Karpas-422 (cell line): ENCODE measurements around the gene GLIS1. TPM values are rescaled to one million over a fixed set of nuclear protein-coding genes. Genes with fewer than 3 reads are reported as not detected.

Experiments used
- DNase-seq: peaks from one replicate; pipeline ENCODE4 v3.0.0-alpha.2; 2015
- H2AFZ ChIP-seq: fragments of 200-600 bp; sonication (generic); 2 replicates; pipeline ENCODE4 v1.6.1; 2014; ENCODE audit warnings: antibody characterized with exemption, low read length, mixed read lengths
- H3K27ac ChIP-seq: fragments of 200-600 bp; sonication (generic); 2 replicates; pipeline ENCODE4 v1.5.1; 2014; ENCODE audit warnings: mild to moderate bottlenecking, low read length, moderate library complexity
- H3K27me3 ChIP-seq: fragments of 200-600 bp; sonication (generic); 2 replicates; pipeline ENCODE4 v1.6.1; 2014; ENCODE audit warnings: low read length, mixed read lengths
- H3K36me3 ChIP-seq: fragments of 200-600 bp; sonication (generic); 2 replicates; pipeline ENCODE4 v1.6.1; 2014; ENCODE audit warnings: low read length, mixed read lengths; ENCODE audit not compliant: insufficient read depth
- H3K4me1 ChIP-seq: fragments of 200-600 bp; sonication (generic); 2 replicates; pipeline ENCODE4 v1.6.1; 2014; ENCODE audit warnings: mild to moderate bottlenecking, low read length, mixed read lengths
- H3K4me2 ChIP-seq: fragments of 200-600 bp; sonication (generic); 2 replicates; pipeline ENCODE4 v1.6.1; 2014; ENCODE audit warnings: low read length, low read depth, mild to moderate bottlenecking; ENCODE audit not compliant: poor library complexity, severe bottlenecking
- H3K4me3 ChIP-seq: fragments of 200-600 bp; sonication (generic); 2 replicates; pipeline ENCODE4 v1.5.1; 2014; ENCODE audit warnings: mild to moderate bottlenecking, antibody characterized with exemption, low read length, mixed read lengths
- H3K79me2 ChIP-seq: fragments of 200-600 bp; sonication (generic); 2 replicates; pipeline ENCODE4 v1.6.1; 2014; ENCODE audit warnings: mild to moderate bottlenecking, low read length, mixed read lengths
- H3K9ac ChIP-seq: fragments of 200-600 bp; sonication (generic); 2 replicates; pipeline ENCODE4 v1.6.0; 2014; ENCODE audit warnings: low read length
- H3K9me2 ChIP-seq: fragments of 200-600 bp; sonication (generic), shearing (Covaris generic); replicated peaks from 2 replicates; pipeline ENCODE4 v1.6.0; 2014; ENCODE audit warnings: mild to moderate bottlenecking, low read length, moderate library complexity; ENCODE audit not compliant: insufficient read depth
- H3K9me3 ChIP-seq: fragments of 300-700, 200-600 bp; sonication (generic); 2 replicates; pipeline ENCODE4 v1.6.1; 2014; ENCODE audit warnings: low read length, mixed read lengths
- H4K20me1 ChIP-seq: fragments of 200-600 bp; sonication (generic); 2 replicates; pipeline ENCODE4 v1.6.1; 2014; ENCODE audit warnings: mild to moderate bottlenecking, antibody characterized with exemption, low read length, low read depth; ENCODE audit not compliant: insufficient read depth
- total RNA-seq: library from RNA; depleted of rRNA; stranded (reverse); fragments of >200 nt; shearing (Covaris generic); gene quantifications from 2 replicates; pipeline ENCODE4 v1.2.3, GENCODE V29; 2014; ENCODE audit warnings: low replicate concordance

Gene GLIS1
- total RNA-seq, 1 experiment from 2014 or later = not detected

DNA sequence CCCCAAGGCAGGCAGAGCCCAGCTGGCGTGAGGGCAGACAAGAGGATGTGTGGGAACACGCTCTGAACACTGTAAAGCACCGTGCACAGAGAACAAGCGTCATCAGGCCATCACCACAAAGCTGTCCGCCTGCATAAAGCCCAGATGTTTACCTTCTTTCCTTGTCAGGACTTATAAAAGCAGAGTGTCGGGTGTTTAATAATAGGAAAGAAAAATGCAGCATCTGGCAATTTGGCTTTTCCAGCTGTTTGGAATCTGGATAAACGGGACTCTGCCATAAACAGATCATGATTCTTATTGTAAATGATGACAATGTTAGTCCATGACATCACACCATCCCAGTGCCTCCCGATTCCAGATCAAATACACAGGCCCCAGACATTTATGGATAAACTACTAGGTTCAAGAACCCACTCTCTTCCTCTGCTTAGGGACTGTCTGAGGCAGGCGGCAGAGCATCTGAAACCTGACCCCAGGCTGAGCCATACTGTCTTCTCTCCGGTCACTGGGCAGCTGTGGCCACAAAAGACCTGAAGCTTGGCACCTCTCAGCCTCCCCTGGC is 4.2 kb downstream of the GLIS1 start:
- no peaks in the 10 kb centered on the region for H3K36me3 ChIP-seq
- no peak overlapping the region for H3K27ac ChIP-seq
- H3K9me3 ChIP-seq = no peaks in the 10 kb centered on the region
- no peak overlapping the region for H3K4me2 ChIP-seq
- no peak overlapping the region for H3K9ac ChIP-seq
- no peak for DNase-seq
- H3K4me3 ChIP-seq = no peak overlapping the region
- no peaks in the 10 kb centered on the region for H4K20me1 ChIP-seq
- no peak overlapping the region for H2AFZ ChIP-seq
- H3K27me3 ChIP-seq = no peaks in the 10 kb centered on the region
- no peaks in the 10 kb centered on the region for H3K9me2 ChIP-seq
- peaks cover 3% of the 10 kb centered on the region; the same call in 1 of the 2 replicates for H3K4me1 ChIP-seq
- no peaks in the 10 kb centered on the region for H3K79me2 ChIP-seq

DNA sequence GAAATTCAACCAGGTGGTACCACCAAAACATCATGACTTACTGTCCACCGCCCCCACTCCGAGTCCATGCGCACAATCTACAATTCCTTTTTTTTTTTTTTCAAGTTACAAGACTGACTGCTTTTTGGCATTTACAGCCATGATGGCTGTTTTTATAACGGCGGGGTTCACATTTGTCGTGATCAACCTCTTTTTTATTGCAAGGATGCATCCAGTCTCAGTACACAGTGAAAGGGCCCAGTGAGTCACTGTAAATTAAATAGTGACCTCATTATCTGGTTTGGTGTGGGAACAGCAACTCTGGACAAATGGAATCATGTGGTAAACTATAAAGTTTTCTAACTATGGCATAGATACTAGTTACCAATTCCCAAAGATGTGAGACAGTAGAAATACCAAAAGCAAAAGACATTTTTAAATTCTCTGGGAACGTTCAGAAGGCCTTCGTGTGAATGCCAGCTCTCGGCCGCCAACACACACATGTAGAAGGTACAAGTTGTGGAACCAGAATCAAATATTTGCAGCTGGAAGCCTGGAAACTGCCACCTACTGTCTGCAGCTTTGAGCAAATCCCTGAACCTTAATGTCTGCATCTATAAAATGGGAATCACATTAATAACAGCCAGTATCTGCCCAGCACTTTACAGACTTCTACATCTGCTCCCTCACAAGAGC is 4.9 kb downstream of the GLIS1 start:
- no peaks in the 10 kb centered on the region for H3K27me3 ChIP-seq
- H3K4me1 ChIP-seq = no peaks in the 10 kb centered on the region
- no peaks in the 10 kb centered on the region for H3K79me2 ChIP-seq
- no peaks in the 10 kb centered on the region for H4K20me1 ChIP-seq
- H3K9me3 ChIP-seq = no peaks in the 10 kb centered on the region
- H3K27ac ChIP-seq = no peak overlapping the region
- no peak overlapping the region for H3K9ac ChIP-seq
- H2AFZ ChIP-seq = no peak overlapping the region
- no peak for DNase-seq
- no peak overlapping the region for H3K4me3 ChIP-seq
- H3K4me2 ChIP-seq = no peak overlapping the region
- no peaks in the 10 kb centered on the region for H3K9me2 ChIP-seq
- H3K36me3 ChIP-seq = no peaks in the 10 kb centered on the region

DNA sequence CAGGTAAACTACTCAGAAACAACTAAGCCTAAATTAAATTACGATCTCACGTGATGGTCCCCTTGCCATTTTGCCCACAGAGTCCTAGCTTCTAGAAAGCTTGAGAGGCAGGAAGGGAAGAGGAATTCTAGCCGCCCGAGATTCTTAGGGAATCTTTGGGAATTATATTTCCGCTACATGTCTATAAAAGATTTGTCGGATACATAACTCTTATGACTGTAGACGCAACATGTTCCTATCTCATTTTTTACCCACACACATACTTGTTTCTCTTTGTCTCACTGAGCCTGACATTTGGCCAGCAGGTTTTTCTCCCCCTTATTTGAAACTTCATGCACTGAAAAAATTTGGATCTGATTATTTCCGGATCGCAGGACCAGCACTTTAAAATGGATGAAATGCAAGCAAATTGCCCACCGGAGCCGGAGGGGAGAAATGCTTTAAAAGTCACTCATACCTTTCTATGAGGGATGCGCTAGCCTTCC is 5.5 kb downstream of the GLIS1 start:
- no peak overlapping the region for H3K4me2 ChIP-seq
- no peak overlapping the region for H3K4me3 ChIP-seq
- no peaks in the 10 kb centered on the region for H3K9me3 ChIP-seq
- H2AFZ ChIP-seq = no peak overlapping the region
- no peaks in the 10 kb centered on the region for H3K4me1 ChIP-seq
- no peak overlapping the region for H3K9ac ChIP-seq
- no peaks in the 10 kb centered on the region for H3K36me3 ChIP-seq
- H3K27me3 ChIP-seq = no peaks in the 10 kb centered on the region
- no peak for DNase-seq
- H3K9me2 ChIP-seq = no peaks in the 10 kb centered on the region
- H4K20me1 ChIP-seq = no peaks in the 10 kb centered on the region
- H3K27ac ChIP-seq = no peak overlapping the region
- H3K79me2 ChIP-seq = no peaks in the 10 kb centered on the region

DNA sequence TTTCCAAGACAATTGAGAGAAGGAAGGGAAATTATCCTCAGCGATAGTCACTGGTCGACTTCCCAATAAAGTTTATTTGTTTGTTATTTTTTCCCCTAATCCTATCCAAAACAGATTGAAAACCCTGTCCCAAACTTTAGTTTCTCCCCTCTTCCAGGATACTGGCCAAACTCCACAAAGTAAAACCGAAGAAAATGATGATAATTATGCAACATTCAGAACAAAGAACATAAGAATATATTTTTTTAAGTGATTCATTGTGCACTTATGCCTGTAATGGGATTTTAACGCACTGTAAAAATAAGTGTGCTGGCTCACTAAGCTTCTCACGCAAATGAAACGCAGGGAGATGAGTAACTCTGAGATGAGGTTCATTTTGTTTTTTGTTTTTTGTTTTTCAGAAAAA is 6.0 kb downstream of the GLIS1 start:
- no peak for DNase-seq
- Histone ChIP-seq H2AFZ (no peak overlapping the region), H3K27me3 (no peaks in the 10 kb centered on the region), H3K4me3 (no peak overlapping the region), H3K9ac (no peak overlapping the region), H3K79me2 (no peaks in the 10 kb centered on the region), H3K9me2 (no peaks in the 10 kb centered on the region), H3K4me2 (no peak overlapping the region), H3K4me1 (no peaks in the 10 kb centered on the region), H4K20me1 (no peaks in the 10 kb centered on the region), H3K36me3 (no peaks in the 10 kb centered on the region), H3K27ac (no peak overlapping the region), H3K9me3 (no peaks in the 10 kb centered on the region)

DNA sequence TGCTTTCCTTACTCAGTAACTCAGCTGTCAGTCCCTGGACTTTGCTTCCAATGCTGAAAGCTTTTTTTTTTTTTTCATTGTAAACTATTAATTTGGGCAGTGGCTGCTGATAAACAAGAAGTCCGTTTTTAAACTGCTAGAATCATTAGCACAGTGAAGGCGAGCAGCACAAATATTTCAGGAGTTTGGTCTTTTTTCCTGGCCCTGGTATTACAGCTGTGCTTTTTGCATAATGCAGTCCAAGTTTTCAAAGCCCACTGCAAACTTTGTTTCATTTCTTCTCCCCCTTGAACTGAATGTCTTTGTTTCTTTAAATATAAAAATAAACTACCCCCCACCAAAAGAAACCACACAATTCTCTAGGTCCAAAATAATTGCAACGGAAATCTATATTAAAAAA is 6.6 kb downstream of the GLIS1 start:
- no peak overlapping the region for H3K4me2 ChIP-seq
- H3K9ac ChIP-seq = no peak overlapping the region
- DNase-seq = no peak
- H3K4me1 ChIP-seq = no peaks in the 10 kb centered on the region
- no peaks in the 10 kb centered on the region for H3K79me2 ChIP-seq
- H3K4me3 ChIP-seq = no peak overlapping the region
- no peaks in the 10 kb centered on the region for H4K20me1 ChIP-seq
- no peaks in the 10 kb centered on the region for H3K36me3 ChIP-seq
- H2AFZ ChIP-seq = no peak overlapping the region
- no peak overlapping the region for H3K27ac ChIP-seq
- no peaks in the 10 kb centered on the region for H3K9me3 ChIP-seq
- no peaks in the 10 kb centered on the region for H3K27me3 ChIP-seq
- H3K9me2 ChIP-seq = no peaks in the 10 kb centered on the region

DNA sequence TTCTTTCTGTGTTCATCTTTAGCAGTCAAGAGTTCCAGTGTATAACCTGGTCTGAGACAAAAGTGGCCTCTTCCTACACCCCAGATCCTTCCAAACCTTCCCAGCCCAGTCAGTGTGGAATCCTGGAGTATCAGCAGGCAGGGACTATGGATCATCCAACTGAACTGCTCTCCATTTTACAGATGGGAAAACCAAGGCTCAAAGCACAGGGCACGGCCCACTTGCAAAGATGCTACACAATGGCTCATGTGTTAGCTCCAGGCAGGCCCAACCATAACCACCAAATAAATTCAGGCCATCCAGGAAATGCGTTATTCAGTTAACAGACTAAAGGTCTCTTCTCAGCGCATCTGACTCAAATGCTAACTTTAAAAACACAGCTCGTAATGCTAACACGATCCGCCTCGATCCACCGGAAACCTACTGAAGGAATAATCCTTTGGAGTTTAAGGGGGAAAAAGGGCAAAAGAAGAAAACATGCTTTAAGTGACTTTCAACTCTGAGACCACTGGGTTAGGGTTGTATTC is 7.1 kb downstream of the GLIS1 start:
- no peaks in the 10 kb centered on the region for H3K27me3 ChIP-seq
- H2AFZ ChIP-seq = no peak overlapping the region
- H4K20me1 ChIP-seq = no peaks in the 10 kb centered on the region
- H3K9ac ChIP-seq = no peak overlapping the region
- no peaks in the 10 kb centered on the region for H3K9me2 ChIP-seq
- no peak overlapping the region for H3K4me3 ChIP-seq
- no peaks in the 10 kb centered on the region for H3K9me3 ChIP-seq
- no peak overlapping the region for H3K4me2 ChIP-seq
- no peaks in the 10 kb centered on the region for H3K4me1 ChIP-seq
- no peaks in the 10 kb centered on the region for H3K79me2 ChIP-seq
- no peaks in the 10 kb centered on the region for H3K36me3 ChIP-seq
- no peak overlapping the region for H3K27ac ChIP-seq
- no peak for DNase-seq

DNA sequence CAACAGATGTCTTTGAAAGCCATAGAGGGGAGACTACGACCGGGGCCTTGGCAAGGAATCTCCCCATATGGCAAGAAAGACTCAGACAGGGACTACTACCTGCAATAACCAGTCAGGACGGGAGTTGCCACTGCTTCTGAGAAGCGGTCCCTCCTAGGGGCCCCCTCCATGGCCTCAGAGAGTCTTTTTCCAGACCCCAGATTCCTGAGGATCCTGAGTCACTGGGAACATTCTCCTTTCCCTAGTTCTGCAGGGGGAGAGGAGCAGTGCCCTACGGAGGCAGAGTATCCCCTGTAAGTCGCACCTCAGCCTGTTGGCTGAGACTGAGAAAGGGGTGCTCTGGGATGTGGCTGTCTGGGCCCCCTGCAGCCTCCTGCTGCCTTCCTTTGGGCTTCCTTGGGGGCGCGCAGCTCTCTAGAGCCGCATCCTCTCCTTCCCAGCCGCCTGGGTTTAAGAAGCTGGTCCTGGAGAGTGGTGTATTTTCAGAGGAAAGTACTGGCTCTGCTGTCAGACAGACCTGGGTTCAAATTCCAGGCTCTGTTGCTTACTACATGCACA is 7.8 kb downstream of the GLIS1 start:
- no peak for DNase-seq
- no peak overlapping the region for H3K4me3 ChIP-seq
- H3K9ac ChIP-seq = no peak overlapping the region
- H3K27ac ChIP-seq = no peak overlapping the region
- H3K9me3 ChIP-seq = no peaks in the 10 kb centered on the region
- no peak overlapping the region for H3K4me2 ChIP-seq
- H2AFZ ChIP-seq = no peak overlapping the region
- H3K9me2 ChIP-seq = no peaks in the 10 kb centered on the region
- no peaks in the 10 kb centered on the region for H3K27me3 ChIP-seq
- no peaks in the 10 kb centered on the region for H4K20me1 ChIP-seq
- H3K79me2 ChIP-seq = no peaks in the 10 kb centered on the region
- no peaks in the 10 kb centered on the region for H3K4me1 ChIP-seq
- no peaks in the 10 kb centered on the region for H3K36me3 ChIP-seq

DNA sequence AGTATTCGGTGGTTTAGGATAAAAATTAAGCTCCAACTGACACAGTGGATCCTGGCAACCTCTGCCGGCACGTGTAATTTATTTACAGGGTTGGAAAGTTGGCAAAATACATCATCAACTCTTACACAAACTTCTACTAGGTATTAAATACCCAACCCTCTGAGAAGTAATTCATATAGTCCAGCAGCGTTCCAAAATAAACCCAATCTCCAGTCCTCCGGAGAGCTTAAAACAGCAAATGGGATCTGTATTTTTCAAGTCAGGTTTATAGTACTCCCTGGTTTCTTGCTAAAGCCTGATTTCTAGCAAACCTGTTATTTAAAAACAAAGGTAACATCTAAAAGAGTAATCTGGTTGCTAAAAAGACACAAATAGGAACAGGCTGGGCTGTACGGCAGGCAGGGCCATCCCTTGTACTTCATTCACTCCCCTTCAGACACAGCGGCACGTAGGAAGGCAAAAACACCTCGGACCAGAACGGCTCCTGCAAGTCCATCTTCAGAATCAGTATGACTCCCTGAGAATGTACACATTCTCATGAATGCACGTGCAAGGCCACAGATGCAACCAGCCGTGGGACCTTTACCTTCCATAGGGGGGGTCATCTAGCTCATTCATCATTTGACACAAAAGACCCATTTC is 8.6 kb downstream of the GLIS1 start:
- H3K79me2 ChIP-seq = no peaks in the 10 kb centered on the region
- no peak overlapping the region for H2AFZ ChIP-seq
- no peak overlapping the region for H3K9ac ChIP-seq
- H3K4me2 ChIP-seq = no peak overlapping the region
- no peaks in the 10 kb centered on the region for H4K20me1 ChIP-seq
- H3K27me3 ChIP-seq = no peaks in the 10 kb centered on the region
- no peaks in the 10 kb centered on the region for H3K4me1 ChIP-seq
- no peak overlapping the region for H3K4me3 ChIP-seq
- H3K27ac ChIP-seq = no peak overlapping the region
- no peaks in the 10 kb centered on the region for H3K9me2 ChIP-seq
- no peak for DNase-seq
- no peaks in the 10 kb centered on the region for H3K36me3 ChIP-seq
- no peaks in the 10 kb centered on the region for H3K9me3 ChIP-seq
